Right forelimb (tissue), 1 donor: Measurements from ENCODE around the gene ZNF3.

Experiments used
- DNase-seq: peaks from one replicate; pipeline ENCODE4 v3.0.0-alpha.2; 2018

Gene ZNF3

DNA sequence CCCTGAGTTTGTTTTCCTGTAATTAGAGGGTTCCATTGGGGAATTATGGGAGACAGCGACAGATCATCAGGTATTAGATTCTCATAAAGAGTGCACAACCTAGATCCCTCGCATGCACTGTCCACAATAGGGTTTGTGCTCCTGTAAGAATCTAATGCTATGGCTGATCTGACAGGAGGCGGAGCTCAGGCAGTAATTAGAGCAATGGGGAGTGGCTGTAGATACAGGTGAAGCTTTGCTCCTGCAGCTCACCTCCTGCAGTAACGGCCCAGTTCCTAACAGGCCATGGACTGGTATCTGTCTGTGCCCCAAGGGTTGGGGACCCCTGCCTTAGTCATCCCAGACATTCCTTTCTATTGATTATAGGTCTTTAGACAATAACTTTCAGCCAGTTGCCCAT lies 32.8 kb downstream of the ZNF3 start:
- DNase-seq: no peak

DNA sequence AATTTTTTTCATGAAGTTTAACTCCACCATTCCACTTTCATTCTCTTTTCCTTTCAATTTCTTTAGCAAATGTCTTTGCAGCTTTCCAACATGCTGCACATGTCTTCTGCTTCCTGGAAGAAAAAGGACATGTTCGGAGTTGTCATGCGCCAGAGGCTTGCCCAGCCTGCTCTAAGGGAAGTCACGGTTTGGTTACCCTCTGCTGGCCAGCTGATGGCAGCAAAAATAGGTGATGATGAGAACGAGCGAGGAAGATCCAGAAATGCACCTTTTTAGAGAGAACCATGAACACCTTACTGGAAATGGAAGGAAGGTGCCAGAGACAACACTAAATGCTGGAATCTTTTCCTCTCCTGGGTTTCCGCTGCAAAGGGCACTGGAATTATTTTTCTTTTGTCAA lies 36.8 kb downstream of the ZNF3 start:
- DNase-seq: no peak

GRCh38 chr7:100040575-100040974 lies 40.9 kb downstream of the ZNF3 start:
- no peak for DNase-seq

DNA sequence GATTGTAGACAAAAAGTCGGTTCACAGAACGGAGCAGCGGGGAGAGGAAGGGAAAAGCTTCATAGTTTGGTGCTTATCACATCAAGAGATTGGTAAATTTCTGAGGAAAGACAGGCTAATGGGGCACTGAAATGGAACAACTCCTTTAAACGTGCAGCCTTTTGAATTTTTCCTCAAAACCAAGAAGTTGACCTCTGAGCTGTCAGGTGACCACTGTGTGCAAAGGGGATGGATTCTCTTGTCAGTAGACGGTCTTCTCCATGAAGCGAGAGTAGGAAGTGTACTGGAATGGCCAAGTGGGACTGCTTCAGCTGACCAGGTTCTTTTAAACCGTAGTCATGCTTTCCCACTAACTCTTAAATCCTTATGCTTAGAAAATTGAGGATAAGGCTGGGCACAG lies 43.2 kb downstream of the ZNF3 start:
- DNase-seq: no peak

GRCh38 chr7:100035876-100036275 lies 45.6 kb downstream of the ZNF3 start:
- DNase-seq: no peak

DNA sequence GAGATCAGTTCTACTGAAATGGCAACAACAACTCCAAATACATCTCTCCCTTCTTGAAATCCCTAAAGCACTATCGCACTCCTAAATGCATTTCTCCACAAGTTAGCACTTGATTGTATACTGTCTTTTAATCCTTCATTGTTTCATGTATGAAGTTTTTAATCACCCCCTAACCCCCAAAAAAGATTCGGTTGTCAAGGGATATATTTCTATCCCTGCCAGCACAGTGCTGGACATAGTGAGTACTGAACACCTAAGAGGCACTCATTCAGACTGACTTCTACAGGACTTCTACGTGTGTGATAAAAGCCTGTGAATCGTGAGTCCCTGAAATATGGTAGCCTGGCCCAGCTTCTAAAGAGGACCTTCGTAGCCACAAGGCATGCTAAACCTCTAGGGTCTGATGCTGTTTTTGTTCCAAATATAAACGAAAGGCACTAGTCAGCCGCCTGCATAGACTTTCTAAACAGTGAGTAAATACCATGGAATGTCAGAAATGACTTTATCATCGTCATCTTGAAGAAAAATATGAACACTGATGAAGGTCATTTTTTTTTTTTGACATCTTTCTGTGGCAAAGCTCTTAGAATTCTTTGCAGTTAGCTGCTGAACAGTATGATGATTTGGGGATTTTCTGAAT lies 46.5 kb downstream of the ZNF3 start:
- DNase-seq: no peak

GRCh38 chr7:100033526-100033925 lies 48.0 kb downstream of the ZNF3 start:
- DNase-seq: no peak

DNA sequence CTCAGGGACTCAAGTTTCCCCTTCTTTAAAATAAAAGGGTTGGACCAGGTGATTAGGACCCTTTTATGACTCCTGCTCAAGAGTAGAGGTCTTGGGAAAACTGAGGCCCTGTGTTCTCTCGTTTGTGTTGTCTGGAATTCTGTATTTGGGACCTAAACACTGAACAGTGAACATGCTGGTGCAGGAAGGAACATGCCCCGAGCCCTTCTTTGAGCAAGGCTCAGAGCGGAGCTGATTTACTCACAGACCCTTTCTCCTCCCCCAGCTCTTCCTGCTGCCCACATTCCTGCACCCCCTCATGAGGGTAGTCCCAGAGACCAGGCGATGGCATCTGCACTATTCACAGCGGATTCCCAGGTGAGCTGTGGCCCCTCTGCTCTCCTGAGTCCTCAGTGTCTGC lies 51.9 kb downstream of the ZNF3 start:
- no peak for DNase-seq

GRCh38 chr7:100027197-100027596 lies 54.3 kb downstream of the ZNF3 start:
- no peak for DNase-seq

DNA sequence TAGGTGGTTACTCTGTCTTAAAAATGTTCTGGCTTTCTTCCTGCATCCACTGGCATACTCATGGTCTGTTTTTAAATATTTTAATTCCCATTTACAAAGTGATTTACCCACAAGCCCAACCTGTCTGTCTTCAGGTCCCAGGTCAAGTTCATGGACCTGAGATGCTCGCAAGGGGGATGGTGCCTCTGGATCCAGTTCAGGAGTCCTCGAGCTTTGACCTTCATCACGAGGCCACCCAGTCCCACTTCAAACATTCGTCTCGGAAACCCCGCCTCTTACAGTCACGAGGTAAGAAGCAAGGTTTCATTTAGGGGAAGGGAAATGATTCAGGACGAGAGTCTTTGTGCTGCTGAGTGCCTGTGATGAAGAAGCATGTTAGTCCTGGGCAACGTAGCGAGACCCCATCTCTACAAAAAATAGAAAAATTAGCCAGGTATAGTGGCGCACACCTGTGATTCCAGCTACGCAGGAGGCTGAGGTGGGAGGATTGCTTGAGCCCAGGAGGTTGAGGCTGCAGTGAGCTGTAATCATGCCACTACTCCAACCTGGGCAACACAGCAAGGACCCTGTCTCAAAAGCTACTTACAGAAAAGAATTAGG lies 57.4 kb downstream of the ZNF3 start:
- no peak for DNase-seq

GRCh38 chr7:100023526-100023925 lies 58.0 kb downstream of the ZNF3 start:
- no peak for DNase-seq

- DNase-seq: no peak
These were observed 58.9 kb downstream of the ZNF3 start for GRCh38 chr7:100022621-100023020.

DNA sequence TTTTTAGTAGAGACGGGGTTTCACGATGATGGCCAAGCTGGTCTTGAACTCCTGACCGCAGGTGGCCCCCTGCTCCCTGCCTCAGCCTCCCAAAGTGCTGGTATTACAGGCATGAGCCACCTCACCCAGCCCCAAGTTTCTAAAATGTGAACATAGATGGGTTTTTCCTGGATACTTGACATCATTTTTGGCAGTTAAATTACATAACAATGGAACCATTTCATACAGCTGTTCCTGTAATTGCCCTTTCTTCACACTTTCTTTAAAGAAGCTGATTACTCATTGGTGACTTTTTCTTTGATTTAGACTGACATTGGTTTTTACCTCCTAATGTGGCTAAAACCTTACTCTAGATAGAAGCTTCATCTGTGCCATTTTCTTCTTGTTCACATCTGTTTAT lies 60.2 kb downstream of the ZNF3 start:
- DNase-seq: no peak
